ENCODE results near the gene EEIG1.

EEIG1 gene

DNA sequence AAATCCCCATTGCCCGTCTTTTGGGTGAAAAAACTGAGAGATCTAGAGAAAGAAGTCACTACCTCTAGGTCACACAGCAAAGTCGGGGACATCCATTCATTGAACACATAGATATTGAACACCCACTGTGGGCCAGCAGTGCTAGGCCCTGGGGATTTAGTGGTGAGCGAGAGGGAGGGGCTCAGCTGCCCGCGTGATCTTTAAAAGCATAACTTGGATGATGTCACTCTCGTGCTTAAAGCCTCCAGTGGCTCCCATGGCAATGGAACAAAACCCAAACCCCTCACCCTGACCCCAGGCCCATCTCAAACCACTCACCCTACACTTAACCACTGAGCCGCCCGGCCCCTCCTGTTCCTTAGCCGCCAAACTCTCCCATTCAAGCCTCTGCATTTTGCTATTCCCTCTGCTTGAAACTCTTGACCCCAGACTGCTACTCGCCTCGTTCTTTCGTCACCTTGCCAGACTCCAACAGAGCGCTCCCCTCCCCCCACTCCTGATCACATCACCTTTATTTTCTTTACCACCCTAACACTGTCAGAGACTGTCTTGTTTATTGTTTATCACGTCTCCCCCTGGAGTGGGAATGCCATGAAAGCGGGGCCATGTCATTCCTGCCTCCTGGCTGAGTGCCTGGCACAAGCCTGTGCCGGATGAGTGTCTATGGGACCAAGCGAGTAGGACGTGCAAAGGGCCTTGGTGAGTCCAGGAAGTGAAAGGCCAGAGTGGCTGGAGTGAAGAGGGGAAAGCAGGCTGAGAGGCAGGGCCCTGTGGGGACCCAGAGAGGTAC is 49.5 kb downstream of the EEIG1 start:
- peak overlapping the region; percentile 54 for H3K4me3 ChIP-seq (ENCODE audit: low read length)
- H3K9me3 ChIP-seq (ENCODE audit: low read length) = no peaks in the 10 kb centered on the region
- H2AFZ ChIP-seq (ENCODE audit: low read depth, low read length) = no peak overlapping the region
- H3K27me3 ChIP-seq (ENCODE audit: insufficient read depth, low read length) = peaks cover 26% of the 10 kb centered on the region
- H3K4me1 ChIP-seq (ENCODE audit: insufficient read depth, low read length) = peaks cover 27% of the 10 kb centered on the region
- peaks cover 4% of the 10 kb centered on the region for H3K36me3 ChIP-seq (ENCODE audit: insufficient read depth, low read length)
